Large intestine (tissue), 12 donors: ENCODE data around the gene CNTN4. TPM values are rescaled to one million over a fixed set of nuclear protein-coding genes. Genes with fewer than 3 reads are reported as not detected.
"Not testable (repeated sequence)": the region's sequence is repeated elsewhere in the genome, so short reads cannot be mapped to it uniquely, and the experiment has no call there.

Experiments
- DNase-seq, 2 donors: peaks; one replicate each; pipeline versions ENCODE4 v3.0.0 to v3.0.0-alpha.2; 2013
- H3K27ac ChIP-seq: one replicate; pipeline ENCODE4 v1.5.1; 2013; ENCODE audit warnings: low read length
- H3K27me3 ChIP-seq: 2 replicates; pipeline ENCODE4 v1.6.1; 2013; ENCODE audit warnings: low read length; ENCODE audit not compliant: control insufficient read depth, insufficient read depth
- H3K36me3 ChIP-seq: 2 replicates; pipeline ENCODE4 v1.6.1; 2013; ENCODE audit warnings: low read length; ENCODE audit not compliant: control insufficient read depth, insufficient read depth
- H3K4me1 ChIP-seq: one replicate; pipeline ENCODE4 v1.6.1; 2013; ENCODE audit warnings: low read length; ENCODE audit not compliant: control insufficient read depth, insufficient read depth
- H3K4me3 ChIP-seq: one replicate; pipeline ENCODE4 v1.5.1; 2013; ENCODE audit warnings: low read length
- H3K9me3 ChIP-seq: one replicate; pipeline ENCODE4 v1.6.1; 2013; ENCODE audit warnings: mild to moderate bottlenecking, low read depth, low read length, moderate library complexity; ENCODE audit not compliant: control insufficient read depth
- WGBS: methylation state at CpG from one replicate; pipeline ENCODE4 v1.1.5; 2013; ENCODE audit warnings: low lambda C conversion rate; ENCODE audit not compliant: insufficient coverage; 5-methylcytosine and 5-hydroxymethylcytosine counted together
- long read RNA-seq, 11 donors: transcript quantifications; one replicate each; lab custom pipeline, GENCODE V29; 2026
- polyA plus RNA-seq: library from polyadenylated mRNA; unstranded; fragments of 120-200 nt; gene quantifications from one replicate; pipeline ENCODE4 v1.2.1, GENCODE V29; 2013

The CNTN4 gene
- 9.3 TPM for polyA plus RNA-seq
- long read RNA-seq, donor 1, result 0 reads
- long read RNA-seq, donor 2, full-length matches to known transcripts, result 3 of 3 reads
- long read RNA-seq, donor 2, partial matches to known transcripts, result 0 of 3 reads
- long read RNA-seq, donor 2, other reads (novel, unspliced or antisense), result 0 of 3 reads
- long read RNA-seq, donor 3, result 0 reads
- long read RNA-seq, donor 4, result 0 reads
- long read RNA-seq, donor 5, full-length matches to known transcripts, result 3 of 3 reads
- long read RNA-seq, donor 5, partial matches to known transcripts, result 0 of 3 reads
- long read RNA-seq, donor 5, other reads (novel, unspliced or antisense), result 0 of 3 reads
- long read RNA-seq, donor 6, full-length matches to known transcripts, result 2 of 2 reads
- long read RNA-seq, donor 6, partial matches to known transcripts, result 0 of 2 reads
- long read RNA-seq, donor 6, other reads (novel, unspliced or antisense), result 0 of 2 reads
- long read RNA-seq, donor 7, result 0 reads
- long read RNA-seq, donor 8, result 0 reads
- long read RNA-seq, donor 9, result 0 reads
- long read RNA-seq, donor 10, full-length matches to known transcripts, result 1 of 1 reads
- long read RNA-seq, donor 10, partial matches to known transcripts, result 0 of 1 reads
- long read RNA-seq, donor 10, other reads (novel, unspliced or antisense), result 0 of 1 reads
- long read RNA-seq, donor 11, partial matches to known transcripts, result 0 of 1 reads
- long read RNA-seq, donor 11, other reads (novel, unspliced or antisense), result 0 of 1 reads

DNA sequence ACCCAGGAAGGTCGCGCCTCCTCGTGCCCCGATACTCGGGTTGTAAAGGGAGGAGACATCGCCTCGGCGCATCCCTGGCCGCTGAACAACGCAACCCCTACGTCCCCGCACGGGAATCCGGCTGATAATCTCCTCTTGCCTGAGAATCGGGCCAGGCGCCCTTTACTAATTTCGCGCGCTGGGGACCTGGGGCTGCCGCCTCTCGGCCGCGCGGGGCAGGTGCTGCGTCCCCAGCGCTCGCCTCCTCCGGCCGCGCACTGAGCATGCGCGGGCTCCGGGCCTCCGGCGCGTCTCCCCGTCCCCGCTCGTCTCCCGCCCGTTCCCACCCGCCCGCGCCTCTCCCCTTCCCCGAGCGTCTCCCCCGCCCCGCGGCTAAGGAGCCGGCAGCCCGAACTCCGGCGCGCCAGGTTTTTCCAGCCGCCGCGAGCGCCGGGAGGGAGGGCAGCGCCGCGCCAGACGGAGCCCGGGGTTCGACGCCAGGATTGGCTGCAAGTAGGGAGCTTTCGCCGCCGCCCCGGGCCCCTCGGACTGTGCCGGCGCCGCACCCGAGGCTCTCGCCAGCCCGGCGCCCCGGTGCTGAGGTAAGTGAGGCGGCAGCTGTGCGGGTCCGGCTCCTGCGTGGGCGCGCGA lies at the start of gene CNTN4:
Gene CNTN4 (plus strand): TSS at position 469 of the 630 bp plus-strand sequence.
- no CpG with 5 or more reads among the region's 86 CpGs for WGBS
- Histone ChIP-seq H3K4me3 (peak within 1 kb of the TSS; percentile 56), H3K36me3 (no peaks in the 10 kb centered on the region), H3K4me1 (peaks cover 9% of the 10 kb centered on the region), H3K27ac (no peak within 1 kb of the TSS), H3K27me3 (peaks cover 55% of the 10 kb centered on the region), H3K9me3 (peaks cover 6% of the 10 kb centered on the region)
- peak; percentile 76 to 81 for DNase-seq

DNA sequence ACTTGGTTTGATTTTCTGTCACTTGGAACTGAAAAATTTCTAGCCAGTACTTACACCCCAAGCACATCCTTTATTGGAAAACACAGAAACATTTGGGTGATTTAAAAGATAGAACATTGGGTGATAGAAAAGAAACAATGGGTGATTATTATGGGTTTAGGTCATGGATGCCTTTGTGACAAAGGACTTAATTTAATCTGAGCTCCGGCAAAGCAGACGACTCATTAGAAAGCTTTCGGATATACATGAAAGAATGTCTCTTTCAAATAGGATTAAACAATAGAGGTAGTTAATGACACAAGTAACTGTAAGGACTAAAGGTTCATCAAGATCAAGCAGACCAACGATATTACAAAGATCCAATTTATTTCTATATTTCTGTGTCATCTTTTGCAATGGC lies 37.3 kb upstream of the CNTN4 start:
- H3K4me3 ChIP-seq, result no peak overlapping the region
- no peaks in the 10 kb centered on the region for H3K9me3 ChIP-seq
- 94% methylated on average over 3 of the region's 4 CpGs for whole genome bisulfite sequencing
- no peaks in the 10 kb centered on the region for H3K4me1 ChIP-seq
- no peaks in the 10 kb centered on the region for H3K27me3 ChIP-seq
- H3K27ac ChIP-seq, result no peak overlapping the region
- no peak for DNase-seq
- no peaks in the 10 kb centered on the region for H3K36me3 ChIP-seq

DNA sequence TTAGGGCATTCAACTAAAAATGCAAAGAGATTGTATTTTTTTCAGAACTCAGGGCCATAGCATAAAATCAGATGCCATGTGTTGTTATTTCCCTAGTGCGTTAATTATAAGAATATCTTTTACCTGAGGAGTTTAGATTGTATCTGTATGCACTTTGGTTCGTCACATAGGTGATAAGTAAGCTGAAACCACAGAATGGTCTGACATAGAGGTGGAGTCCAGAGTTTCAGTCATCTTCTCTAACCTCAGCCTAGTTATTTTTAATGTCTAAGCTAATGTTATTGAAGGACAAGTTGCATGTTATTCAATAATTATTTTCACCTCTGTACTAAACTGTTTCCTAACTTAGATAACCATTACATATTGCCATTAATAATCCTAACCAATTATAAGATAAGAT lies 27.1 kb upstream of the CNTN4 start:
- no peak overlapping the region for H3K4me3 ChIP-seq
- no peaks in the 10 kb centered on the region for H3K4me1 ChIP-seq
- no peak overlapping the region for H3K27ac ChIP-seq
- H3K9me3 ChIP-seq, result no peaks in the 10 kb centered on the region
- DNase-seq, result no peak
- WGBS, result no CpG with 5 or more reads among the region's 2 CpGs
- H3K36me3 ChIP-seq, result no peaks in the 10 kb centered on the region
- no peaks in the 10 kb centered on the region for H3K27me3 ChIP-seq

DNA sequence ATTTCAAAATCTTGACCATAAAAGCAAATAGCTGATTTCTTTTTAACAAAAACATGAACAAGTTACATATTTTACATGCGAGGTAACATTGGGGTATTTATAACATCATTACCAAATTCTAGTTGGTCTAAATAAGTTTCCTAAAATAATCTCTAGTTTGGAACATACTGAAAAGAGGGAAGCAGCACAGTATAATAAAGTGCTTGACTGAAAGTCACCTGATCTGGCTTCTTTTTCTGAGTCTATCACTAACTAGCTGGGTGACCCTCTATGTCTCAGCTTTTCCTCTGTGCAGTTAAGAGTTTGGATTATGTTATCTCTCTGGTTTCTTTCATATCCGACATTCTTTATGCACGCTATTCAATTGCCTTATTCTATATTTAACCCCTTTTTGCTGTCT lies 19.8 kb upstream of the CNTN4 start:
- peaks cover 7% of the 10 kb centered on the region for H3K9me3 ChIP-seq
- H3K27ac ChIP-seq, result no peak overlapping the region
- no peak for DNase-seq
- no peak overlapping the region for H3K4me3 ChIP-seq
- 69% methylated on average over 3 of the region's 3 CpGs for WGBS
- no peaks in the 10 kb centered on the region for H3K36me3 ChIP-seq
- no peaks in the 10 kb centered on the region for H3K27me3 ChIP-seq
- no peaks in the 10 kb centered on the region for H3K4me1 ChIP-seq

DNA sequence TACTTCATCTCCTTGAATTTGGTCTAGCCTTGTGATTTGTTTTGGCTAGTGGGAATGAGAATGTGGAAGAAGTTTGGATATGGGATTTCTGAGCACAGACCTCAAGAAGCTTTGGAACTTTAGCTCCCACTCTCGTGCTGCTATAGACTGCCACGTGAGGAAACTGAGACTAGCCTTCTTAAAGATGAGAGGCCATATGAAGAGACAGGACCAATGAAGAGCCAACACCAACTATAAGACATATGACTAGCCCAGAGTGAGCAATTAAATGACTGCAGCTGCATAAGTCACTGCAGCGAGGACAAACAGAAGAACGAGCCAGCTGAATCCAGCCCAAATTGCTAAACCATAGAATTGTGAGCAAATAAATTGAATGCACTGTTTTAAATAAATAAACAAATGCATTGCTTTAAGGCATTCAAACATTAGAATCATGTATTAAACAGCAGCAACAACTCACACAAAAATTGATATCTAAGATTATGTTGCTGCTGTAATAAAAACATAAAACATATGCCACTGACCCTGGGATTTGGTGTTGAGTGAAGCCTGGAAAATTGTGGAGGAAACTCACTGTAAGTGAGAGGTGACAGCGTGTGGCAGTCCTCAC lies 15.7 kb upstream of the CNTN4 start:
- WGBS, result no CpG with 5 or more reads among the region's 5 CpGs
- H3K9me3 ChIP-seq, result peaks cover 7% of the 10 kb centered on the region
- DNase-seq, result no peak
- no peaks in the 10 kb centered on the region for H3K36me3 ChIP-seq
- no peak overlapping the region for H3K4me3 ChIP-seq
- H3K27me3 ChIP-seq, result peaks cover 2% of the 10 kb centered on the region
- no peaks in the 10 kb centered on the region for H3K4me1 ChIP-seq
- no peak overlapping the region for H3K27ac ChIP-seq

DNA sequence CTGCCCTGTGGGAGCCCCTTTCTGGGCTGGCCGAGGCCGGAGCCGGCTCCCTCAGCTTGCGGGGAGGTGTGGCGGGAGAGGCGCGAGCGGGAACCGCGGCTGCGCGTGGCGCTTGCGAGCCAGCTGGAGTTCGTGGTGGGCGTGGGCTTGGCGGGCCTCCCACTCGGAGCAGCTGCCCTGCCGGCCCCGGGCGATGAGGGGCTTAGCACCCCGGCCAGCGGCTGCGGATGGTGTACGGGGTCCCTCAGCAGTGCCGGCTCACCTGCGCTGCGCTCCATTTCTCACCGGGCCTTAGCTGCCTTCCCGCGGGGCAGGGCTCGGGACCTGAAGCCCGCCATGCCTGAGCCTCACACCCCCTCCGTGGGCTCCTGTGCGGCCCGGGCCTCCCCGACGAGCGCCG lies 15.1 kb upstream of the CNTN4 start:
- not testable (repeated sequence) for H3K4me1 ChIP-seq, DNase-seq, H3K4me3 ChIP-seq, H3K36me3 ChIP-seq, H3K9me3 ChIP-seq, H3K27ac ChIP-seq, H3K27me3 ChIP-seq
- no CpG with 5 or more reads among the region's 40 CpGs for WGBS

DNA sequence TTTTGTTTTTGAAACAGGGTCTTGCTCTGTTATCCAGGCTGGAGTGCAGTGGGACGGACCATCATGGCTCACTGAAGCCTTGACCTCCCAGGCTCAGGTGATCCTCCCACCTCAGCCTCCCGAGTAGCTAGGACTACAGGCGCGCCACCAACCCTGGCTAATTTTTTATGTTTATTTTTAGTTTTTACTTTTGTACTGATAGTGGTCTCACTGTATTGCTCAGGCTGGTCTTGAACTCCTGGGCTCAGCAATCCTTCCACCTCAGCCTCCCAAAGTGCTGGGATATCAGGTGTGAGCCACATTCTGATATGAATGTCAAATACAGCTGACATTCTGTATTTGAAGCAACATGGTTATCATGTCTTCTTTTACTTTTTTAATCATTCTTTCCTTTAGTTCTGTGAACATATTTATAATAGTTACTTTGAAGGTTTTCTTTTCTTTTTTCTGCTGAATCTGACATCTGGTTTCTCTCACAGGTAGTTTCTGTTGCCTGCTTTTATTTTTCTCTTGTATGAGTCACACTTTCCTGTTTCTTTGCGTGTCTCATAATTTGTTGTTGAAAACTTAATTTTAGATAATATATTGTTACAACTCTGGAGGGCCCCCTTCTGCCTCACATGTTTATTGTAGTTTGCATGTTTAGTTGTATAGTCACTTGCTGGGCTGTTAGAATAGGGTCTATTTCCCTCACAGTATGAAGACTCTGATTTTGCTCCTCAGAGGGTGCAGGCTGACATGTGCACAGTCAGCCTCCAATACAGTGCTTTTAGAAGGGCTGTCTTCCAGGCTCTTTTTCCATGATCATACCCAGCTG lies 8.4 kb upstream of the CNTN4 start:
- 80% methylated on average over 1 of the region's 5 CpGs for WGBS
- H3K36me3 ChIP-seq, result no peaks in the 10 kb centered on the region

DNA sequence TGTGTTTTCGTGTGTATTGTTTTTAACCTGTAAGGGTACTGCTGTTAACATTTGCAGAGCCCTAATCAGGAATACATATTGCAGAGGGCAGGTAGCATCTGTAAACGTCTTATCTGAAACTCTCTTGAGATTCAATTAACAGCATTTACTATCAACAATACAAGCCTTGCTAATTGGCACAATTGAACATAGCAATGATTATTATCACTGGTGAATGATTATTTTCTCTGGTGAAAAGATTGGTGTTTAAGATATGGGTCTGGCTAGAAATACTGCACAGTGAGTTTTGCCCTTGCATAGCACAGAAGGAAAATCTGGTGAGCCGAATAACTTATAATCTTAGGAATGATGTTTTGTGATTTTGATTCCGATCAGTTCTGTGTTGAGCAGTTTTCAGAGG lies 5.9 kb upstream of the CNTN4 start:
- H3K36me3 ChIP-seq, result no peaks in the 10 kb centered on the region
- no peaks in the 10 kb centered on the region for H3K9me3 ChIP-seq
- no peak overlapping the region for H3K4me3 ChIP-seq
- no CpG with 5 or more reads among the region's 4 CpGs for WGBS
- DNase-seq, result no peak
- peaks cover 28% of the 10 kb centered on the region for H3K27me3 ChIP-seq
- H3K4me1 ChIP-seq, result peaks cover 2% of the 10 kb centered on the region
- H3K27ac ChIP-seq, result no peak overlapping the region

More for the DNA sequence above, 8.4 kb upstream of the CNTN4 start:
- H3K4me1 ChIP-seq, result no peaks in the 10 kb centered on the region
- H3K27ac ChIP-seq, result no peak overlapping the region
- no peak for DNase-seq
- H3K27me3 ChIP-seq, result peaks cover 7% of the 10 kb centered on the region
- H3K9me3 ChIP-seq, result no peaks in the 10 kb centered on the region
- H3K4me3 ChIP-seq, result no peak overlapping the region

DNA sequence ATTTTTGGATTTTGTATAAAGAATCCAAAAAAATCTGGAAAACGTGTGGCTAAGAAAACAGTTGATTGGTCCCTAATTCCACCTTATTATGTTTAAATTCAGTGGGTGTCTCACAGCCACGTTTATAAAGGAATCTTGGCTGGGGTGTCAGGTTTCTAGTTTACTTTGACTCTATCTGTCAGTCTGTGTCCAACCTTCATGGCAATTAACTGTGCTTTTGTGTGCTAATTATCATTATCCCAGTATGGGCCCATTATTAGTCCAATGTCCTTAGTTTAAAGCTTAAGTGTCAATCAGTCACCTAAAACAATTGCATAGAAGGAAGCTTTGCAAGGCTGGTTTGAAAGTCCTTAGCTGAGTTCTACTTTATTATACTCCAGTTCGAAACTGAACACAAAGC lies 3.7 kb upstream of the CNTN4 start:
- Histone ChIP-seq H3K4me1 (peaks cover 8% of the 10 kb centered on the region), H3K27me3 (peaks cover 42% of the 10 kb centered on the region)
- WGBS, result 60% methylated on average over 1 of the region's 3 CpGs

More for the DNA sequence above, 3.7 kb upstream of the CNTN4 start:
- no peak for DNase-seq
- no peak overlapping the region for H3K4me3 ChIP-seq
- H3K27ac ChIP-seq, result no peak overlapping the region
- peaks cover 6% of the 10 kb centered on the region for H3K9me3 ChIP-seq
- no peaks in the 10 kb centered on the region for H3K36me3 ChIP-seq
